Activated naive CD8-positive, alpha-beta T cell treated with anti-CD3 and anti-CD28 coated beads for 36 hours (primary cell): ENCODE measurements around the gene USP10. TPM values are rescaled to one million over a fixed set of nuclear protein-coding genes. Genes with fewer than 3 reads are reported as not detected.

Experiments
- DNase-seq: peaks from one replicate; pipeline ENCODE4 v3.0.0; 2021
- H3K27ac Mint-ChIP-seq: one replicate; pipeline ENCODE4 v1.8.0; 2022; ENCODE audit warnings: mild to moderate bottlenecking, moderate library complexity, mixed read lengths
- H3K27me3 Mint-ChIP-seq: one replicate; pipeline ENCODE4 v1.8.0; 2022; ENCODE audit warnings: mild to moderate bottlenecking, mixed read lengths
- H3K36me3 Mint-ChIP-seq: one replicate; pipeline ENCODE4 v1.8.0; 2021; ENCODE audit warnings: mild to moderate bottlenecking, mixed read lengths
- H3K4me1 Mint-ChIP-seq: one replicate; pipeline ENCODE4 v1.8.0; 2021; ENCODE audit warnings: mixed read lengths
- H3K4me3 Mint-ChIP-seq: one replicate; pipeline ENCODE4 v1.8.0; 2022; ENCODE audit warnings: mild to moderate bottlenecking, moderate library complexity, mixed read lengths
- H3K9me3 Mint-ChIP-seq: one replicate; pipeline ENCODE4 v1.8.0; 2022; ENCODE audit warnings: mixed read lengths
- total RNA-seq, 2 experiments: library from RNA; stranded (reverse); gene quantifications; one replicate each; pipeline ENCODE4 v1.2.3, GENCODE V29; 2021

The USP10 gene
- total RNA-seq, 2 experiments from 2014 or later = 148 to 151 TPM

- H3K4me1 Mint-ChIP-seq = peaks cover 49% of the 10 kb centered on the region
Observed at GRCh38 chr16:84704253-84704652, 4.5 kb downstream of the USP10 start.

GRCh38 chr16:84706856-84707255 is 7.1 kb downstream of the USP10 start:
- no peak for DNase-seq
- H3K27ac Mint-ChIP-seq = no peak overlapping the region
- peaks cover 18% of the 10 kb centered on the region for H3K36me3 Mint-ChIP-seq
- no peaks in the 10 kb centered on the region for H3K9me3 Mint-ChIP-seq
- H3K4me1 Mint-ChIP-seq = peaks cover 63% of the 10 kb centered on the region
- H3K27me3 Mint-ChIP-seq = no peaks in the 10 kb centered on the region
- H3K4me3 Mint-ChIP-seq = no peak overlapping the region

More at GRCh38 chr16:84704253-84704652, 4.5 kb downstream of the USP10 start:
- Mint-ChIP-seq H3K4me3 (no peak overlapping the region), H3K36me3 (peaks cover 20% of the 10 kb centered on the region), H3K27me3 (no peaks in the 10 kb centered on the region), H3K27ac (no peak overlapping the region), H3K9me3 (no peaks in the 10 kb centered on the region)
- no peak for DNase-seq

GRCh38 chr16:84709609-84710008 is 9.8 kb downstream of the USP10 start:
- no peaks in the 10 kb centered on the region for H3K9me3 Mint-ChIP-seq
- peaks cover 11% of the 10 kb centered on the region for H3K36me3 Mint-ChIP-seq
- peaks cover 60% of the 10 kb centered on the region for H3K4me1 Mint-ChIP-seq
- no peak overlapping the region for H3K4me3 Mint-ChIP-seq
- no peaks in the 10 kb centered on the region for H3K27me3 Mint-ChIP-seq
- no peak overlapping the region for H3K27ac Mint-ChIP-seq
- DNase-seq = no peak

GRCh38 chr16:84710686-84711085 is 10.9 kb downstream of the USP10 start:
- no peak overlapping the region for H3K4me3 Mint-ChIP-seq
- no peak for DNase-seq
- H3K9me3 Mint-ChIP-seq = no peaks in the 10 kb centered on the region
- H3K36me3 Mint-ChIP-seq = peaks cover 2% of the 10 kb centered on the region
- H3K27ac Mint-ChIP-seq = no peak overlapping the region
- H3K4me1 Mint-ChIP-seq = peaks cover 54% of the 10 kb centered on the region
- no peaks in the 10 kb centered on the region for H3K27me3 Mint-ChIP-seq

GRCh38 chr16:84712138-84712671 is 12.4 kb downstream of the USP10 start:
- DNase-seq = no peak
- H3K27me3 Mint-ChIP-seq = no peaks in the 10 kb centered on the region
- H3K27ac Mint-ChIP-seq = no peak overlapping the region
- peaks cover 59% of the 10 kb centered on the region for H3K4me1 Mint-ChIP-seq
- no peak overlapping the region for H3K4me3 Mint-ChIP-seq
- H3K9me3 Mint-ChIP-seq = no peaks in the 10 kb centered on the region
- peaks cover 5% of the 10 kb centered on the region for H3K36me3 Mint-ChIP-seq

- no peak for DNase-seq
- Mint-ChIP-seq H3K27me3 (no peaks in the 10 kb centered on the region), H3K9me3 (no peaks in the 10 kb centered on the region), H3K4me3 (no peak overlapping the region), H3K27ac (no peak overlapping the region), H3K4me1 (peaks cover 63% of the 10 kb centered on the region), H3K36me3 (peaks cover 10% of the 10 kb centered on the region)
Observed at GRCh38 chr16:84712801-84713775, 13.3 kb downstream of the USP10 start.

GRCh38 chr16:84714028-84714427 is 14.2 kb downstream of the USP10 start:
- DNase-seq = no peak
- H3K36me3 Mint-ChIP-seq = peaks cover 10% of the 10 kb centered on the region
- H3K27me3 Mint-ChIP-seq = no peaks in the 10 kb centered on the region
- H3K4me3 Mint-ChIP-seq = no peak overlapping the region
- H3K27ac Mint-ChIP-seq = no peak overlapping the region
- no peaks in the 10 kb centered on the region for H3K9me3 Mint-ChIP-seq
- peaks cover 60% of the 10 kb centered on the region for H3K4me1 Mint-ChIP-seq

GRCh38 chr16:84715424-84715823 is 15.6 kb downstream of the USP10 start:
- H3K27ac Mint-ChIP-seq = no peak overlapping the region
- H3K4me1 Mint-ChIP-seq = peaks cover 55% of the 10 kb centered on the region
- no peak overlapping the region for H3K4me3 Mint-ChIP-seq
- no peaks in the 10 kb centered on the region for H3K9me3 Mint-ChIP-seq
- H3K36me3 Mint-ChIP-seq = peaks cover 14% of the 10 kb centered on the region
- DNase-seq = no peak
- no peaks in the 10 kb centered on the region for H3K27me3 Mint-ChIP-seq

GRCh38 chr16:84715854-84716253 is 16.1 kb downstream of the USP10 start:
- Mint-ChIP-seq H3K4me3 (no peak overlapping the region), H3K36me3 (peaks cover 14% of the 10 kb centered on the region), H3K9me3 (no peaks in the 10 kb centered on the region), H3K27me3 (no peaks in the 10 kb centered on the region), H3K4me1 (peaks cover 51% of the 10 kb centered on the region), H3K27ac (no peak overlapping the region)
- DNase-seq = no peak

GRCh38 chr16:84716740-84717139 is 16.9 kb downstream of the USP10 start:
- Mint-ChIP-seq H3K27ac (no peak overlapping the region), H3K36me3 (peaks cover 12% of the 10 kb centered on the region), H3K27me3 (no peaks in the 10 kb centered on the region), H3K4me3 (no peak overlapping the region), H3K9me3 (no peaks in the 10 kb centered on the region), H3K4me1 (peaks cover 48% of the 10 kb centered on the region)
- no peak for DNase-seq

GRCh38 chr16:84717484-84717883 is 17.7 kb downstream of the USP10 start:
- Mint-ChIP-seq H3K9me3 (no peaks in the 10 kb centered on the region), H3K27me3 (no peaks in the 10 kb centered on the region), H3K4me1 (peaks cover 50% of the 10 kb centered on the region), H3K4me3 (no peak overlapping the region), H3K27ac (no peak overlapping the region), H3K36me3 (peaks cover 12% of the 10 kb centered on the region)
- no peak for DNase-seq

- H3K36me3 Mint-ChIP-seq = peaks cover 14% of the 10 kb centered on the region
Observed at GRCh38 chr16:84720177-84720579, 20.4 kb downstream of the USP10 start.

GRCh38 chr16:84722068-84722467 is 22.3 kb downstream of the USP10 start:
- Mint-ChIP-seq H3K27ac (no peak overlapping the region), H3K4me1 (peaks cover 70% of the 10 kb centered on the region), H3K9me3 (no peaks in the 10 kb centered on the region), H3K27me3 (no peaks in the 10 kb centered on the region), H3K36me3 (peaks cover 11% of the 10 kb centered on the region), H3K4me3 (no peak overlapping the region)
- DNase-seq = no peak

More at GRCh38 chr16:84720177-84720579, 20.4 kb downstream of the USP10 start:
- Mint-ChIP-seq H3K4me3 (no peak overlapping the region), H3K4me1 (peaks cover 60% of the 10 kb centered on the region), H3K27me3 (no peaks in the 10 kb centered on the region), H3K27ac (no peak overlapping the region), H3K9me3 (no peaks in the 10 kb centered on the region)
- DNase-seq = no peak

GRCh38 chr16:84723906-84724305 is 24.1 kb downstream of the USP10 start:
- no peak overlapping the region for H3K27ac Mint-ChIP-seq
- no peak overlapping the region for H3K4me3 Mint-ChIP-seq
- peaks cover 9% of the 10 kb centered on the region for H3K36me3 Mint-ChIP-seq
- peaks cover 69% of the 10 kb centered on the region for H3K4me1 Mint-ChIP-seq
- no peaks in the 10 kb centered on the region for H3K9me3 Mint-ChIP-seq
- H3K27me3 Mint-ChIP-seq = no peaks in the 10 kb centered on the region
- no peak for DNase-seq

- Mint-ChIP-seq H3K27ac (peak overlapping the region; percentile 25), H3K36me3 (peaks cover 5% of the 10 kb centered on the region), H3K27me3 (no peaks in the 10 kb centered on the region), H3K9me3 (no peaks in the 10 kb centered on the region), H3K4me3 (no peak overlapping the region), H3K4me1 (peaks cover 69% of the 10 kb centered on the region)
- DNase-seq = no peak
Observed at GRCh38 chr16:84724606-84725309, 25.0 kb downstream of the USP10 start.
